HepG2 (cell line): Measurements from ENCODE around the gene ARHGEF3. TPM values are rescaled to one million over a fixed set of nuclear protein-coding genes. Genes with fewer than 3 reads are reported as not detected.

Experiments used
- ARNTL ChIP-seq: sonication (generic); formaldehyde crosslinking; IDR thresholded peaks from 2 replicates; pipeline ENCODE4 v1.4.0; 2020; ENCODE audit warnings: mild to moderate bottlenecking, missing genetic modification reagents
- HOXA5 ChIP-seq: sonication (generic); formaldehyde crosslinking; IDR thresholded peaks from 2 replicates; pipeline ENCODE4 v1.4.0; 2020; ENCODE audit warnings: missing genetic modification reagents
- KLF15 ChIP-seq: sonication (generic); formaldehyde crosslinking; IDR thresholded peaks from 2 replicates; pipeline ENCODE4 v1.8.1; 2023; ENCODE audit warnings: borderline replicate concordance, mild to moderate bottlenecking, inconsistent platforms, missing genetic modification reagents, mixed read lengths
- MED8 ChIP-seq: sonication (generic); formaldehyde crosslinking; IDR thresholded peaks from 2 replicates; pipeline ENCODE4 v1.8.1; 2023; ENCODE audit warnings: mild to moderate bottlenecking, missing genetic modification reagents; ENCODE audit not compliant: insufficient replicate concordance
- RFXAP ChIP-seq: sonication (generic); formaldehyde crosslinking; IDR thresholded peaks from 2 replicates; pipeline ENCODE4 v1.4.0; 2020; ENCODE audit warnings: missing genetic modification reagents, borderline replicate concordance
- SATB2 ChIP-seq: sonication (generic); formaldehyde crosslinking; IDR thresholded peaks from 2 replicates; pipeline ENCODE4 v1.5.0; 2020; ENCODE audit warnings: missing genetic modification reagents
- TGIF2 ChIP-seq: IDR thresholded peaks from 2 replicates; pipeline ENCODE4 v1.6.1; 2016; ENCODE audit warnings: control low read depth, missing compliant biosample characterization
- ZNF510 ChIP-seq: sonication (generic); formaldehyde crosslinking; IDR thresholded peaks from 2 replicates; pipeline ENCODE4 v1.4.0; 2020; ENCODE audit warnings: low read depth, mild to moderate bottlenecking, missing genetic modification reagents
- ZNF513 ChIP-seq: sonication (generic); formaldehyde crosslinking; conservative IDR thresholded peaks from 2 replicates; pipeline ENCODE4 v1.5.0; 2020; ENCODE audit warnings: missing genetic modification reagents
- ZNF563 ChIP-seq: sonication (generic); formaldehyde crosslinking; IDR thresholded peaks from 2 replicates; pipeline ENCODE4 v1.8.0; 2022; ENCODE audit warnings: mild to moderate bottlenecking, moderate library complexity, missing genetic modification reagents
- ZNF674 ChIP-seq: sonication (generic); formaldehyde crosslinking; IDR thresholded peaks from 2 replicates; pipeline ENCODE4 v1.5.0; 2020; ENCODE audit warnings: low read depth, mild to moderate bottlenecking, missing genetic modification reagents
- ZNF800 ChIP-seq: sonication (generic); formaldehyde crosslinking; IDR thresholded peaks from 2 replicates; pipeline ENCODE4 v1.4.0; 2020; ENCODE audit warnings: missing genetic modification reagents
- ZXDC ChIP-seq: sonication (generic); formaldehyde crosslinking; IDR thresholded peaks from 2 replicates; pipeline ENCODE4 v1.5.0; 2020; ENCODE audit warnings: mild to moderate bottlenecking, missing genetic modification reagents
- polyA plus RNA-seq, 8 experiments: library from polyadenylated mRNA; depleted of rRNA in 3 of 8; stranded (reverse) in 7 of 8; unstranded in 1 of 8; fragments of >200 nt; fragmentation: Illumina TruSeq in 4 of 8; extraction: Trizol in 4 of 8; gene quantifications; 2 replicates each; pipeline versions ENCODE4 v1.2.1 to v1.2.3, GENCODE V29; 2011 to 2016; ENCODE audit warnings: low read depth in 4 of 8, missing spikeins in 1 of 8, mixed read lengths in 1 of 8; ENCODE audit not compliant: insufficient read depth in 1 of 8
- total RNA-seq, 5 experiments: library from RNA; depleted of rRNA; stranded (reverse); fragments of >200 nt; fragmentation: Illumina TruSeq; extraction: Trizol; gene quantifications; 2 replicates each; pipeline ENCODE4 v1.2.3, GENCODE V29; 2016; ENCODE audit warnings: low read depth in 1 of 5
- TF ChIP-seq, protein P1 (sequence below): sonication (generic); formaldehyde crosslinking; conservative IDR thresholded peaks from 2 replicates; pipeline ENCODE4 v1.8.0; 2022; ENCODE audit warnings: mild to moderate bottlenecking, moderate library complexity, missing genetic modification reagents
- TF ChIP-seq, protein P2 (sequence below): sonication (generic); formaldehyde crosslinking; IDR thresholded peaks from 2 replicates; pipeline ENCODE4 v1.4.0; 2020; ENCODE audit warnings: missing genetic modification reagents, low read depth, mild to moderate bottlenecking, borderline replicate concordance
- TF ChIP-seq, protein P3 (sequence below): sonication (generic); formaldehyde crosslinking; IDR thresholded peaks from 2 replicates; pipeline ENCODE4 v1.4.0; 2020; ENCODE audit warnings: mild to moderate bottlenecking, missing genetic modification reagents

ARHGEF3 gene
- total and polyA plus RNA-seq, 2 of the 13 experiments (the other 11 are each of a cell fraction or from before 2014, with no cell fraction given), result 14.8 to 23.1 TPM

DNA sequence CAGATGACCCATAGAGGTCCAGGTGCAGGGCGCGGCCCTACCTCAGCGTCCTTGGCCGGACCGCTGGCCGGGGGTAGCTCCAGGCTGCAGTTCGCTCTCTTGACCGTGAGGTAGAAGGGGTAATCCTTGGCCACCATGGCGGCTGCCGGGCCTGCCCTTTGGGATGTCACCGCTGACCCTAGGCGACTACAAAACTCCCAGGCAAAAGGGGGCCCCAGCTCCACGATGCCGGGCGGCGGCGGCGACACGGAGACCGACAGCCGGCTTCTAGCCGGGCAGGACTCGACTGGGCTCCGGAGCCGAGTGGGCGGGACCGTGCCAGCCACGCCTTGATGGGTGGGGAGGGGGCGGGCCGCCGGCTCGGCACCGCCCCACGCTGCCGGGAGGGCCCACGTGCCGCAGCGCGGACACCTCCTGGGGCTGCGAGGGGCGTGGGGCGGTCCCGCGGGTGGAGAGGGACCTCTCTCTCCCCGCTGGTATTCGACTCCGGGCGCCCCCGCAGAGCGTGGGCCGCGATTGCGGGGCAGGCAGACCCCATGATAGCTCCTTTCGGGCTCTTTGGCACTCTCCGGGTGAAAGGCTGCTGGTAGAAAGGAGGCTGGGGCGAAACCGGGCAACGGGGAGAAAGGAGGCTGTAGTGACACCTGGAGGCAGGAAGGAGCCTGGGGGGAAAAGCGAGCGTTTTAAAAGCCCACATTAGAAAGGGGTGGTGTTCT is at the start of gene ARHGEF3 (continued):
- TF ChIP-seq MED8 (CRISPR knock-in tag) (peak; percentile 87), HOXA5 (CRISPR knock-in tag) (no peak), ZNF674 (CRISPR knock-in tag) (peak; percentile 48; the same call in 1 of the 2 replicates), RFXAP (peak; percentile 42; the same call in 1 of the 2 replicates), ZXDC (peak; percentile 42; the same call in 1 of the 2 replicates), KLF15 (peak; percentile 46; the same call in 1 of the 2 replicates), SATB2 (CRISPR knock-in tag) (no peak), ZNF800 (CRISPR knock-in tag) (no peak), TGIF2 (no peak), ZNF510 (no peak), ARNTL (peak; percentile 91), ZNF513 (CRISPR knock-in tag) (0 out of 2 replicates have a peak, but pooled peaks have one; percentile 12), ZNF563 (peak; percentile 69; the same call in 1 of the 2 replicates)
- TF ChIP-seq, protein P1, sequence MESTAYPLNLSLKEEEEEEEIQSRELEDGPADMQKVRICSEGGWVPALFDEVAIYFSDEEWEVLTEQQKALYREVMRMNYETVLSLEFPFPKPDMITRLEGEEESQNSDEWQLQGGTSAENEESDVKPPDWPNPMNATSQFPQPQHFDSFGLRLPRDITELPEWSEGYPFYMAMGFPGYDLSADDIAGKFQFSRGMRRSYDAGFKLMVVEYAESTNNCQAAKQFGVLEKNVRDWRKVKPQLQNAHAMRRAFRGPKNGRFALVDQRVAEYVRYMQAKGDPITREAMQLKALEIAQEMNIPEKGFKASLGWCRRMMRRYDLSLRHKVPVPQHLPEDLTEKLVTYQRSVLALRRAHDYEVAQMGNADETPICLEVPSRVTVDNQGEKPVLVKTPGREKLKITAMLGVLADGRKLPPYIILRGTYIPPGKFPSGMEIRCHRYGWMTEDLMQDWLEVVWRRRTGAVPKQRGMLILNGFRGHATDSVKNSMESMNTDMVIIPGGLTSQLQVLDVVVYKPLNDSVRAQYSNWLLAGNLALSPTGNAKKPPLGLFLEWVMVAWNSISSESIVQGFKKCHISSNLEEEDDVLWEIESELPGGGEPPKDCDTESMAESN (CRISPR knock-in tag), result peak; percentile 91
- TF ChIP-seq, protein P2, sequence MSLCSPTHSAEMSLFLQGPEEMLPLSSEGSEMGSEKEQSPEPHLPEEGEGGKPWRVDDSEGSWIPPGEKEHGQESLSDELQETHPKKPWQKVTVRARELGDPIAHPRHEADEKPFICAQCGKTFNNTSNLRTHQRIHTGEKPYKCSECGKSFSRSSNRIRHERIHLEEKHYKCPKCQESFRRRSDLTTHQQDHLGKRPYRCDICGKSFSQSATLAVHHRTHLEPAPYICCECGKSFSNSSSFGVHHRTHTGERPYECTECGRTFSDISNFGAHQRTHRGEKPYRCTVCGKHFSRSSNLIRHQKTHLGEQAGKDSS (CRISPR knock-in tag), result peak; percentile 31; the same call in 1 of the 2 replicates
- TF ChIP-seq, protein P3, sequence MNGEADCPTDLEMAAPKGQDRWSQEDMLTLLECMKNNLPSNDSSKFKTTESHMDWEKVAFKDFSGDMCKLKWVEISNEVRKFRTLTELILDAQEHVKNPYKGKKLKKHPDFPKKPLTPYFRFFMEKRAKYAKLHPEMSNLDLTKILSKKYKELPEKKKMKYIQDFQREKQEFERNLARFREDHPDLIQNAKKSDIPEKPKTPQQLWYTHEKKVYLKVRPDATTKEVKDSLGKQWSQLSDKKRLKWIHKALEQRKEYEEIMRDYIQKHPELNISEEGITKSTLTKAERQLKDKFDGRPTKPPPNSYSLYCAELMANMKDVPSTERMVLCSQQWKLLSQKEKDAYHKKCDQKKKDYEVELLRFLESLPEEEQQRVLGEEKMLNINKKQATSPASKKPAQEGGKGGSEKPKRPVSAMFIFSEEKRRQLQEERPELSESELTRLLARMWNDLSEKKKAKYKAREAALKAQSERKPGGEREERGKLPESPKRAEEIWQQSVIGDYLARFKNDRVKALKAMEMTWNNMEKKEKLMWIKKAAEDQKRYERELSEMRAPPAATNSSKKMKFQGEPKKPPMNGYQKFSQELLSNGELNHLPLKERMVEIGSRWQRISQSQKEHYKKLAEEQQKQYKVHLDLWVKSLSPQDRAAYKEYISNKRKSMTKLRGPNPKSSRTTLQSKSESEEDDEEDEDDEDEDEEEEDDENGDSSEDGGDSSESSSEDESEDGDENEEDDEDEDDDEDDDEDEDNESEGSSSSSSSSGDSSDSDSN (CRISPR knock-in tag), result peak; percentile 90
